ENCODE results near the gene EPB41L4B. TPM values are rescaled to one million over a fixed set of nuclear protein-coding genes. Genes with fewer than 3 reads are reported as not detected.

The EPB41L4B gene
- total and polyA plus RNA-seq, 2 of the 13 experiments (the other 11 are each of a cell fraction or from before 2014, with no cell fraction given): 17.6 to 22.1 TPM

- 0 out of 2 replicates have a peak, but pooled peaks have one; percentile 50 for TF ChIP-seq ZBTB7B (CRISPR knock-in tag; IDR thresholded peaks at IDR 0.05)
- TF ChIP-seq NCOA2 (CRISPR knock-in tag; IDR thresholded peaks at IDR 0.05): peak; percentile 83
- no peak for TF ChIP-seq ZNF280D (CRISPR knock-in tag; IDR thresholded peaks at IDR 0.05)
- TF ChIP-seq ZNF563 (CRISPR knock-in tag; IDR thresholded peaks at IDR 0.05): peak; percentile 76; the same call in 1 of the 2 replicates
- 0 out of 2 replicates have a peak, but pooled peaks have one; percentile 41 for TF ChIP-seq MTERF4 (CRISPR knock-in tag; IDR thresholded peaks at IDR 0.05)
- TF ChIP-seq ZNF276 (CRISPR knock-in tag; IDR thresholded peaks at IDR 0.05; ENCODE audit: low read depth): no peak
- TF ChIP-seq SP5 (CRISPR knock-in tag; IDR thresholded peaks at IDR 0.05; ENCODE audit: borderline replicate concordance, low read depth): peak; percentile 93
- TF ChIP-seq DMTF1 (CRISPR knock-in tag; IDR thresholded peaks at IDR 0.05): no peak
- no peak for TF ChIP-seq HIVEP1 (CRISPR knock-in tag; IDR thresholded peaks at IDR 0.05)
- peak; percentile 89 for TF ChIP-seq PHF5A (CRISPR knock-in tag; IDR thresholded peaks at IDR 0.05; ENCODE audit: low read depth, unreplicated experiment)
- TF ChIP-seq ZNF18 (CRISPR knock-in tag; IDR thresholded peaks at IDR 0.05; ENCODE audit: insufficient replicate concordance): peak; percentile 50
- 0 out of 2 replicates have a peak, but pooled peaks have one; percentile 36 for TF ChIP-seq MXD4 (CRISPR knock-in tag; IDR thresholded peaks at IDR 0.05)
- TF ChIP-seq ZBTB34 (CRISPR knock-in tag; IDR thresholded peaks at IDR 0.05): peak; percentile 97
- peak; percentile 72 for TF ChIP-seq THRA (CRISPR knock-in tag; IDR thresholded peaks at IDR 0.05; ENCODE audit: borderline replicate concordance)
- TF ChIP-seq IKZF1 (IDR thresholded peaks at IDR 0.05): no peak
Observed at GRCh38 chr9:109251080-109251775, 69.6 kb downstream of the EPB41L4B start (continued).

Data from HepG2 (cell line).